Stimulated activated CD8-positive, alpha-beta memory T cell treated with anti-CD3 and anti-CD28 coated beads, Interleukin-7, amount 100 ng/mL, for 1 hour (primary cell): ENCODE results near the gene NXPE2.
"Not testable (repeated sequence)": the region's sequence is repeated elsewhere in the genome, so short reads cannot be mapped to it uniquely, and the experiment has no call there.

Experiments used
- DNase-seq, 2 donors: peaks; one replicate each; pipeline ENCODE4 v3.0.0-alpha.2; 2020; ENCODE audit warnings: low read depth in 2 of 2

NXPE2 gene

DNA sequence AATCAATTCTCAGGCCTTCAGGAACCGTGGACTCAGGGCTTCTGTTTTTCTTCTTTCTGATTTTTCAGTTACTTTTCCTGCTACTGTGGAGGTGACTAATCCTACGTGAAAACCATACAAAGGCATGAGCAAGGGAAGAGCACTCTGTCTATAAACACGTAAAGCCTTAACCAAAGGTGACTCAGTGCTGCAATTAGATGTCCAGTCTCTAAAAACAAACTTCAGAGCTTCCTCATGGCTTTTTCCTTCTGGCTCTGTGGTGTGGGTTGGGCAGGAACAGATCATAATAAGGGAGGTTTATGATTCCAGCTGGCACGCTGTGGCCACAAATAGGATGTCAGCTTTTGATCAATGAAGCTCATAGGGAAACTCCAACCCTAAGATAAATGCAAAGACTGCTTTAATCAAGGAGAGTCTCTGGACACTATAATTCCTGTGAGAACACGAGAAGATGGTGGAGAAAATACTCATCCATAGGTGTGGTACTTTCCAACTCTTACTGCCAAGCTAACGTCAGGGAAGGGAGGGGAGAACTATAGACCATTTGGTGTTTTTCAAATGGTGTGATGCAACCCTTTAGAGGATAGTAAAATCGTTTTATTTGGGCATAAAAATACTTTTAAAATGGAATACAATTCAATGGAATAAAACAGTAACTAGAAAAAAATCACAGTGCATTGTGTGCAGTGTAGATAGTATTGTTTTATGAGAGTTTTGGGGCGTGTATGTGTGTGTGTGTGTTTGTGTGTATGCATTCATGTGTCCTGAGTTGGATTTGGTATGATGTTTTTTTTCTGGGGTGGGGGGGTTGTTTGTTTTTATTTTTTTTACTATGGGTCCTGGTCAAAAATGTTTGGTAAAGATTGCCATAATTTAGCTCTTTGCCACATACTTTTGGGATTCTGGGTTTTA, at the start of gene NXPE2:
Gene NXPE2 (plus strand): TSS at position 403 of the 912 bp plus-strand sequence. CDS start 49 bp downstream, at position 452.
- DNase-seq, result no peak

DNA sequence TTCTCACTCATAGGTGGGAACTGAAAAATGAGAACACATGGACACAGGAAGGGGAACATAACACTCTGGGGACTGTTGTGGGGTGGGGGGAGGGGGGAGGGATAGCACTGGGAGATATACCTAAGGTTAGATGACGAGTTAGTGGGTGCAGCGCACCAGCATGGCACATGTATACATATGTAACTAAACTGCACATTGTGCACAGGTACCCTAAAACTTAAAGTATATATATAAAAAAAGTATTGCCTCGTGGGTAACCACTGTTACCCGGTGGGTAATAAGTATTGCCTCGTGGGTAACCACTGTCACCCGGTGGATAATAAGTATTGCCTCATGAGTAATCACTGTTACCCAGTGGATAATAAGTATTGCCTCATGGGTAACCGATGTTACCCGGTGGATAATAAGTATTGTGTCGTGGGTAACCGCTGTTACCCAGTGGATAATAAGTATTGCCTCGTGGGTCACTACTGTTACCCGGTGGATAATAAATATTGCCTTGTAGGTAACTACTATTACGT, 46.8 kb upstream of the NXPE2 start:
- DNase-seq, result not testable (repeated sequence)

DNA sequence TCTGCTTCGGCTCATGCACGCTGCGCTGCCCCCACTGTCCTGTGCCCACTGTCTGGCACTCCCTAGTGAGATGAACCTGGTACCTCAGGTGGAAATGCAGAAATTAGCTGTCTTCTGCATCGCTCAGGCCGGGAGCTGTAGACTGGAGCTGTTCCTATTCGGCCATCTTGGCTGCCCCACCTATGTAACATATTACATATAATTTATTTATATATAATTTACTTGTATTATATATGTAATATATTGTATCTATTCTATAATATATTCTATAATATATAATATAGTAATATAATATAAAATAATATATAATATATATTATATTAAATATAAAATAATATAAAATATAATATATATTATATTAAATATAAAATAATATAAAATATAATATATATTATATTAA, 38.9 kb upstream of the NXPE2 start:
- not testable (repeated sequence) for DNase-seq

DNA sequence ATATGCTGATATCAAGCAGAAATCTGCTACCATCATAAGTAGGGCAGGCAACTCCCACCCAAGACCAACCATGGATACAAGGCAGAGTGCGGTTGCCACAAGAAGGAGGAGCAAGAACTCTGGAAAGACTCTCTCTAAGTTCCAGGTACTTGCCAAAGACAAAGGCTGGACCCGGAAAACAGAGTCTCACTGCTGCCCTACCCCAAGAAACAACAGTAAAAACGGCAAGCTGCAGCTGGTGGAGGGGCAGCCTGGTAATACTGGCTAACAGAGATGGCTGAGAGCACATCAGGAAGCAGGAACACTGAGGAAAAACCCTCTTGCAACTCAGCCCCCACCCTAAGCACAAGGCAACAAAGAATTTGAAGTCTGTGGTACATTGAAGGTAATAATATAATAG, 27.7 kb upstream of the NXPE2 start:
- DNase-seq, result no peak

DNA sequence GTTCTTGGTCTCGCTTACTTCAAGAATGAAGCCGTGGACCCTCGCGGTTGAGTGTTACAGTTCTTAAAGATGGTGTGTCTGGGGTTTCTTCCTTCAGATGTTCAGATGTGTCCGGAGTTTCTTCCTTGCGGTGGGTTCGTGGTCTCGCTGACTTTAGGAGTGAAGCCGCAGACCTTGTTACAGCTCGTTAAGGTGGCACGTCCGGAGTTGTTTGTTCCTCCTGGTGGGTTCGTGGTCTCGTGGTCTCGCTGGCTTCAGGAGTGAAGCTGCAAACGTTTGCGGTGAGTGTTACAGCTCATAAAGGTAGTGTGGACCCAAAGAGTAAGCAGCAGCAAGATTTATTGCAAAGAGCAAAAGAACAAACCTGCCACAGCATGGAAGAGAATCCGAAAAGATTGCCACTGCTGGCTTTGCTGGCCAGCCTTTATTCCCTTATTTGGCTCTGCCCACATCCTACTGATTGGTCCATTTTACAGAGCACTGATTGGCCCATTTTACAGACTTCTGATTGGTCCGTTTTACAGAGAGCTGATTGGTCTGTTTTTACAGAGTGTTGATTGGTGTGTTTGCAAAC, 27.1 kb upstream of the NXPE2 start:
- no peak for DNase-seq

DNA sequence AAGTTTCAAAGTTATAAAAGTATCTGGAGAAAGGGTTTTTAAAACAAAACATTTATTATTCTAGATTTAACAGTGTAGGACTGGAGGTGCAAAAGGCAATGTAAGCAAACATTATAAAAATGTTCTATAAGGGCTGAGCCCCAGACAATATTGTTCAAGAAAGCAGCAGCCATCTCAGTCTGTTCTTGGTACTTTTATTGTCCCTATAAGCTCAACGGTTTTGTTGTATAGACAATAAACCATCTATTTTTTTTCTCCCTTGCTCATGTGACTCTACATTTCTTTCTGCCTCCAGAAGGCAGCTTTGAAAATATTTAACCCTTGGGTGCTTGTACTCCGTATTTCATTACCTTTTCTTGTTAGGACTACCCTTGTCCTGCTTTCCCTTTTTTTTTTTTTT, 25.2 kb upstream of the NXPE2 start:
- no peak for DNase-seq

DNA sequence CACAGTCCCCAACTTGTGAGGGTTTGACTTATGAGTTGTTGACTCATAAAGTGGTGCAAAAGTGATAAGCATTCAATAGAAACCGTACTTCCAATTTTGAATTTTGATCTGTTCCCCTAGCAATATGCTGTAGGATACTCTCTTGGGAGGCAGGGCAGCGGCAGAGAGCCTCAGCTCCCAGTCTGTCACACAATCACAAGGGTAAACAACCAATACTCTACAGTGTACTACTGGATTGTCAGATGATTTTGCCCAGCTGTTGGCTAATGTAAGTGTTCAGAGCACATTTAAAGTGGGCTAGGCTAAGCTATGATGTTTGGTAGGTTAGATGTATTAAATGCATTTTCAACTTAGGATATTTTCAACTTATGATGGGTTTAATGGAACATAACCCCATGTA, 13.7 kb upstream of the NXPE2 start:
- DNase-seq, result no peak

DNA sequence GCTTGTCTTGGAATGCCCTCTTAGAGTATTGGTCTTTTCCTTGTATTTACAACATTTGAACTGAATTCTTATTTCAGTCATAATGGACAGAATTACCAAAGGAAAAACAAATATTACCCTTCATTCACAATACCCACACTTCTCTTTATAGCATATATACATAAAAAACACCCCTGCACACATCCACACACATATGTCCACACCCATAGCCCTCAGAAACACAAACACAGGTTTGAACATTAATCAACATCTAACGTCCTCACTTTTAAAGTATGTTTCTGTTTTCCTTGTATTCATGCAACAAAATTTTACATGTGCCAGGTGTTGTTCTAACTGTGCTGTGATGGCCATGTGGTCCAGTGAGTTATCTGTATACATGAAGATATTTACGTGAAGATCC, 11.6 kb upstream of the NXPE2 start:
- DNase-seq, result no peak

DNA sequence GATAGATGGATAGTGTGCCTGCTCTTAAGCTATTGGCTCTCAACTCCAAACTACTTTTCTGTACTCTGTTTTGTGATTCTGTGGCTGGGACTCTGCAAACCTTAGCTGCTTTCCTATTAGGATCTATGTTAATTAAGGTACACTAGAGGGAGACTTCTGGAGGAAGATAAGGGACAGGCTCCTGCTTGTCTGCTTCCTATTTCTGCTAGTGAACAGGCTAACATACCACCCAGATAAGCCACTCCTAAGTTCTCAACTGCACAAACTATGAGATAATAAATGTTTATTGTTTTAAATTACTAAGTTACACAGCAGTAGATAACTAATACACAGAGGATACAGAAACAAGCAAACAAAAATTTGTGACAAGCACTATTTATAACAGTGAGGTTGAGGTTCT, 10.2 kb upstream of the NXPE2 start:
- no peak for DNase-seq

DNA sequence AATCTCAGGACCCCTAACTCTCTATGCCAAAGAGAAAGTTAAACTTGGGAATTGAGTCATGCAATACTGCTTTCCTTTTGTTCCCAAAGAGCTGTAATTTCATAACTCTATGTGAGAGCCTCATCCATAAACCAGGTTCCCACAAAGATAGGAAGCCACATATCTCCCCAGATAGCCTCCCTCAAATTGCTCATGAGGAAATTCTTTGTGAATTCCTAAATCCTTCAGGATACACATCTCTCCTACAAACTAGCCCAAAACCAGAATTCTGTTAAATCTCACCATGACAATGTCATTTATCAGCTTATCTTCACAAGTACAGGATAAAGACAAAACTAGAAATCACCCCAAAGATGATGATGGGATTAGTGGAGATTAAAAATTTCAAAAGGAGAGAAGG, 4.7 kb upstream of the NXPE2 start:
- DNase-seq, result no peak

DNA sequence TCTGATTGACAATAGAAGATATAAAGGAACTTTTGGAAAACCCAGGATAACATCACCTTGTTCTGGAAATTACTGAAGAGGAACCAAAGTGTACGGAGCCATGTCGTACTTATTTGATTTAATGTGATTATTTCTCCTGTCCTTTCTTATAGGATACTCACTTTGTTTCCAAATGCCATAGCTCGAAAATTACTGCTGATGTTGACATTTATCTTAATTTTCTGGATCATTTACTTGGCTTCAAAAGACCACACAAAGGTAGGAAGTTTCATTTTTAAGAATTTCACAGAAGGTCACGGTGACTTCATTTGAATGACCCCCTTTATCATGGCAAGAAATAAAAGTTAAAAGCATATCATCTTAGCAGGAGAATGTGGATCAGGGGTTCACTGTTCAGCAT, 1.2 kb downstream of the NXPE2 start:
- no peak for DNase-seq

DNA sequence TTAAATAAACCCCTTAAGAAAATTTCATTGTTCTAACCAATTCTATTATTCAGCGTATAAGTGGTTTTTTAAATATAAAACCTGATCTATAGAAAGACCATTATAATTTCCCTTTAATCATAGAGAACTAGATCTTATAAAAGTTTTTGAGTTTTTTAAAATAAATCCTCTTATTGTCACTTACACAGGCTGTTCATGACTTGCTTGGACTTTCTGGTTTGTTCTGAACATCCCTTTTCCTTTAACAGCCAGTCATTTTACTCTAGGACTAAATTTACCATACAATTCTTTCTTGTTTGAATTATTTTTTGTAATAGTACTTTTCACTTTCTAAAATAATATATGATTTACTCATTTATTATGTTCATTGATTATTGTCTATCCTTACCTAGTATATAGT, 4.7 kb downstream of the NXPE2 start:
- no peak for DNase-seq

DNA sequence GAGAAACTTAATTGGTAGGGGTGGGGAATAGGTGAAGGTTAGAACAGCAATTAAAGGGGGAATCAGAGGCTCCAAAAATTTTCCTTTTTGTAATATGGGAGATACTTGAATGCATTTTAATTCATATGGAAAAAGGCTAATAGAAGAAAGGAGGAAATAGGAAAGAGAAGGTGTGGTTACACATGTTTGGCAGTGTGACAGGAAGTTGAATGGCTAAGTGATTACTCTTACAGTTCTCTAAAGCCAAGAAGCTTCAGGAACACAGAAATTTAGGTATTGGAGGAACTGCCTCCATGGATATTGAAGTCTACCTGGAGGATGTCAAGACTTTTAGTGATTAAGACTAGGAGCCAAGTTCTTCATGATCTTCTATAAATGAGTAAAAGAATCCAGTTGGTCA, 6.3 kb downstream of the NXPE2 start:
- no peak for DNase-seq

DNA sequence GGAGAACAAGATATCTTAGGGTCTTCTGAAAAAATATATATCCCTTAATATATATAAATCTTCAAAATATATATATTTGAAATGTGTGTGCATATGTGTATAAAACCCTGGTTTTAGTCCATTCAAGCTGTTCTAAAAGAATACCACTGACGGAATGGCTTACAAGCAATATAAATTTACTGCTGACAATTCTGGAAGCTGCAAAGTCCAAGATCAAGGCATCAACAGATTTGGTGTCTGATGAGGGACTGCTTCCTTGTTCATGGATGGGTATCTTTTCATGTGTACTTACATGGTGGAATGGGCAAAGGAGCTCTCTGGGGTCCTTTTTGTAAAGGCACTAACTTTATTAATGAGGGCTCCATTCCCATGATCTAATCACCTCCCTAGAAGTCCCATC, 6.8 kb downstream of the NXPE2 start:
- no peak for DNase-seq

DNA sequence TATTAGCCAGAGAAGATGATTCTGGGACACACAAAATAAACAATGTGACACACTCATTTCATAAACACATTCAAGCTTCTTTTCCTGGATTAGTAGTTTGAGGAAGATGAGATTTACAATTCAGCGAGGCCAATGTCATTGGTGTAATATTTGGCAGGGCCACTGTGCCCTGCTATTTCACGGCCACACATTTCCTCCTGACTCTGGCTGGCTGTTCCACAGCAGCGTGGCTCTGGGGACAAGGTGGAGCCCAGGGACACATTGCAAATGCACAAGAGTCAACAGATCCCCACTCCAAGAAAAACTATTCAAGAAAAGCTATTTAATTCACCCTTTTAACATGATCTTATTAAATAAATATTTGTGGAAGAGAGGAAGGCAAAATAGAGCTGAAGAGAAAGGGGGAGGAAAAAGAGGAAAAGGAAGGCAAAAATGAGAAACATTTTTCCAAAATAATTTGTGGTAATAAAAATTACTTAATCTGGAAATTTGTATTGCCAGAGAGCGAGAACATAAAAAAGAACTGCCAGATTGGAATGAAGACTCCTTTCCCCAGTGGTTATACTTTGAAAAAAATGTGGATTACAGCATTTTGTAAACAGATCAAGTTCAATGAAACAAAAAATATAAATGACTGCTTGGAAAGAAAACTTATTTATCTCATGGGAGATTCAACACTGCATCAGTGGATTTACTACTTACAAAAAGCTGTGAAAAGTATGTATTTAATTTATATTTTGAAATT, 27.1 kb downstream of the NXPE2 start:
- no peak for DNase-seq

DNA sequence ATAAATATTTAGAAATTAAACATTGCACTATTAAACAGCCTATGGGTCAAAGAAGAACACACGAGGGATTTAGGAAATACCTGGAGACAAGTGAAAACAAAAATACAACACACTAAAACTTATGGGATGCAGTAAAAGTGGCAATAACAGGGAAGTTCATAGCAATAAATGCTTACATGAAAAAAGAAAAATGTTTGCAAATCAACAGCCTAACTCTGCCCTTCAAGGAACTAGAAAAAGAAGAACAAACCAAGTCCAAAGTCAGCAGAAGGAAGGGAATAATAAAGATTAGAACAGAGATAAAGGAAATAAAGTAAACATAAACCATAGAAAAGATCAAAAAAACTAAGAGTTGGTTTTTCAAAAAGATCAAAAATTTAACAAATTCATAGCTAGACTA, 31.6 kb downstream of the NXPE2 start:
- no peak for DNase-seq

DNA sequence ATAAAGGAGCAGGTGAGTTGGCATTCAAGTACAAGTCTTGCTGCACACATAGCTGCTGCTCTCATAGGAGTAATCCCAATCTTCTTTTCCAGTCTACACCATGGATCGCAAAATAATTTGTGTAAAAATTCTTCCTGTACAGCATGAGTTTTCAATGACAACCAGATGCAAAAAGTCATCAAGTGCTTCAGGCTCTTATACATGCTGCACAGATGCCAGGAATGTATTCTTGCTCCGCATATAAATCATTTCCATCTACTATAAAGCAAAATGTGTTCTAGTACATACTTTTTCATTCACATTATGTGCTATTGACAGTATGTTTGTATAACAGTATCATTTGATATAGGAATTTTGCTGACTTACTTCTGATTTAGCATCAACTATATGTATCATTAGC, 35.4 kb downstream of the NXPE2 start:
- no peak for DNase-seq

DNA sequence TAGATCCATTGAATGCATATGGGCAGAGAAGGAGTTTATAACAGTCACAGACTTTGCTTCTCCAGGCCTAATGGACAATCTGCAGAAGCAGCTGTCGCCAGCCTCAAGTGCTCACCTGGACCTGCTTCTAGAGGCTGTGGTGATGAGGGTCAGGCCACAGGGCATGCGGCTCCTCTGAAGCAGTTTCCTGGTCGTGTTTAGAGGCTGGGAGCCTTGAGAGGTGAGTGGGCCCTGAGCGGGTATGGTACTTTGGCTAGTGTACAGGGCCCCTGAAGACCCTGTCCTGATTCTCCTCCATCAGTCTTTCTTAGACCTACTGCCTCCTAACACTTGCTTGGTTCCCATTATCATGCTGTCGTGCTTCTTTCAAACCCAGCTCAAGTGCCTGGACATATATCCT, 41.2 kb downstream of the NXPE2 start:
- no peak for DNase-seq

DNA sequence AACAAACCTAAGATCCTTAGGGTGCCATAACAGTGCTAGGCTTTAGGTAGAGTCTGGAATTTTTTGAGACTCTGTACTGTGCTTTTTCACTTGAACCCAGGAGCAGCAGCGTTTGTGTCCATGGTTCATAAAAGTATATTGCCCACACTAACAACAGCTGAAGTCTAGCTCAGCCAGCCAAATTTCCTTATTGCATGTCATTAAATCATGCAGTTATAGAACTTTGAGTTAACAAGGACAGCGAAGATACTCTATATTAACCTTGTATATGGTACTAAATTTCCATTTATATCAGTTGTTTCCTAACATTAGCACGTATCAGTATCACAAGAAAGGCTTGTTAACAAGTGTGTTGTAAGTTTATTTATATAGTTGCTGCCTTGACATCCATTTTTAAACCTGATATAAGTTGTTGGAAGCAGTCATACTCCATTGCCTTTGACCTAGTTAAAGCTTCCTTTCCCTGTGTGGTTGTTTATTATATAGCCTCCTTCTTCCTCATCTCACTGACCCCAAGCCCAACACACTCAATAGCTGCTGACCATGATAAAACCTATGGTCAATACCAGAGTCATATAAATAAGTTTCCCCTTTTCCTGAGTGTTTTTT, 46.7 kb downstream of the NXPE2 start:
- no peak for DNase-seq

DNA sequence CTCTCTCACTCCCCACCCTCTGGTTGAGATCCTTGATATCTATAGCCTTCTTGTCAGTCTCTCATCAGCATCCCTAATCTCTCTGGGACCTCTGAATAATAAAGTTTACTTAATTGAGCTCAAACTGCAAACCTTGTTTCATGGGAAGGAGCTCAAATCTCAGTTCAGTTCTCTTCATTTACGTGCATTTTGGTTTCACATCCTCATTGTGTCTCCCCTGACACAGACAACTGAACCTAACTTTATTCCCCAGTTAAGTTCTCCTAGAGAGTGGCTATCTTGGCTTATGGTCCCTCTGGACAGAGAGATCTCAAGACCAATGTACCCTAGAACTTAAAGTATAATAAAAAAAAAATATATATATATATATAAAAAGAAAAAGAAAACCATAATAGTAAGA, 47.3 kb downstream of the NXPE2 start:
- no peak for DNase-seq

DNA sequence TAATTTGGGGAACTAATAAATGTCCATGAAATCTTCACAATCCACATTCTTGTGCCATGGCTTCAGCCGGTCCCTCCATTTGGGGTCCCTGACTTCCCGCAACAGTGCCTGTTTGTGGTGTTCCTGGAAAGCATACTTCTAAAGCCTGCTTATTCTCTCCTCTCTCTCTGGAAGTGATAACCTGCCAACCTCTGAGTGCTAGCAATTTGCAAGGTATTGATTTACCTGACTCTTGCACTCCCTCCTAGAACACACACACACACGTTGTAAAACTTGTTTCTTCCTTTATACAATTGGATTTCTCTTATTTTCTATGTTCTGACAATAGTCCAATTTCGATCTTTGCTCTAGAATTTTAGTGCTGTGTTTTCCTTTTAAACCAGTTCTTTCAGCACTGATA, 58.5 kb downstream of the NXPE2 start:
- no peak for DNase-seq

DNA sequence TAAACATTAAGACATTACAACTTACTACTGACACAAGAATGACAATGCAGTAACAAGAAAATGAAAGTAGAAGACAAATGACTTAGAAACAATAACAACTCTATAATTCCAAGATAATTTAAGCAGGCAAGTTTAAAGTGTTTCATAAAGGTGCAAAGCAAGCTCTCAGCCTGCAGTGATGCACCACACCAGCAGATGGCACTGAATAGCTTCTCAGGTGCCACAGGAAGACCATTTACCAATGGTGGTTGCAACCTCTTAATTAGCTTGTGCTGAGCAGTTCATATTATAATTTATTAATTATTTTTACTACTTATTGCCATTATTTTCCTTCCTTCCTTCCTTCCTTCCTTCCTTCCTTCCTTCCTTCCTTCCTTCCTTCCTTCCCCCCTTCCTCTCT, 60.6 kb downstream of the NXPE2 start:
- DNase-seq, result peak in 1 of 2 donors; percentile 2
